ENCODE measurements around the gene PFDN5.

Gene PFDN5

DNA sequence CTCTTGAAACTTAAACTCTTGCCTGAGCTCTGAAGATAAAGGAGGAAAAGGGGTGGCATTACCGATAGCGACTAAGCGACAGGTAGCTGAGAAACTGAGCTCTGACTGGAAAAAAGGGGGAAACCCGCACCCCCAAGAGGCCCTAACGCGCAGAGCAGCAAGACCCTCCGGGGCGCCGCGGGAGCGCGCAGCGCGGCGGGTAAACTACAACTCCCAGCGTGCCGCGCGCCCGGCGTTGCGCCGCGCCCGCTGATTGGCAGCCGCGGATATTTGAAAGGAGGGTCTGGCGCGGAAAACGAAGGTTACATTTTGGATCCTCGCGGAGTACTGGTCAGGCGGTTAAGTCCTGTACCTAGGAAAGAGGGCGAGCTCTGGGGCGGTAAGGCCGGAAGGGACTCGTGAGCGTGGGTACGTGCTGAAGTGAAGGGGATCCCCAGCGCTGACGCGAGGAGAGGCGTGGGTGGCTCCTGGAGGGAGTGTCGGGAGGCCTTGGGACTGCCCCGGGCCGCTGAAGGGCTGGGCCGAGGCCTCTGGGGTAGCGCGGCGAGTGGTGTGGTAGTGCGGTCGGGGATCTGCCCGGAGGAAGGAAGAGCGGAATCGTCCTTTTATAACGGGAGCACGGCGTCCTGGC is 27.2 kb upstream of the PFDN5 start, which contains the start of gene ESPL1:
ESPL1 (plus strand) TSS at position 301 of the 631 bp plus-strand sequence. CDS start 468 bp downstream, outside the sequence.
- H3K4me1 ChIP-seq (ENCODE audit: control insufficient read depth, insufficient read depth, low read length): peaks cover 2% of the 10 kb centered on the region
- H3K27ac ChIP-seq (ENCODE audit: low read depth, low read length): no peak within 1 kb of the TSS
- H3K9ac ChIP-seq (ENCODE audit: low read length): no peak within 1 kb of the TSS
- H3K36me3 ChIP-seq (ENCODE audit: control insufficient read depth, insufficient read depth, low read length): no peaks in the 10 kb centered on the region
- H3K4me3 ChIP-seq (ENCODE audit: low read length): peak within 1 kb of the TSS; percentile 95
- no peaks in the 10 kb centered on the region for H3K27me3 ChIP-seq (ENCODE audit: control insufficient read depth, insufficient read depth, low read length)

DNA sequence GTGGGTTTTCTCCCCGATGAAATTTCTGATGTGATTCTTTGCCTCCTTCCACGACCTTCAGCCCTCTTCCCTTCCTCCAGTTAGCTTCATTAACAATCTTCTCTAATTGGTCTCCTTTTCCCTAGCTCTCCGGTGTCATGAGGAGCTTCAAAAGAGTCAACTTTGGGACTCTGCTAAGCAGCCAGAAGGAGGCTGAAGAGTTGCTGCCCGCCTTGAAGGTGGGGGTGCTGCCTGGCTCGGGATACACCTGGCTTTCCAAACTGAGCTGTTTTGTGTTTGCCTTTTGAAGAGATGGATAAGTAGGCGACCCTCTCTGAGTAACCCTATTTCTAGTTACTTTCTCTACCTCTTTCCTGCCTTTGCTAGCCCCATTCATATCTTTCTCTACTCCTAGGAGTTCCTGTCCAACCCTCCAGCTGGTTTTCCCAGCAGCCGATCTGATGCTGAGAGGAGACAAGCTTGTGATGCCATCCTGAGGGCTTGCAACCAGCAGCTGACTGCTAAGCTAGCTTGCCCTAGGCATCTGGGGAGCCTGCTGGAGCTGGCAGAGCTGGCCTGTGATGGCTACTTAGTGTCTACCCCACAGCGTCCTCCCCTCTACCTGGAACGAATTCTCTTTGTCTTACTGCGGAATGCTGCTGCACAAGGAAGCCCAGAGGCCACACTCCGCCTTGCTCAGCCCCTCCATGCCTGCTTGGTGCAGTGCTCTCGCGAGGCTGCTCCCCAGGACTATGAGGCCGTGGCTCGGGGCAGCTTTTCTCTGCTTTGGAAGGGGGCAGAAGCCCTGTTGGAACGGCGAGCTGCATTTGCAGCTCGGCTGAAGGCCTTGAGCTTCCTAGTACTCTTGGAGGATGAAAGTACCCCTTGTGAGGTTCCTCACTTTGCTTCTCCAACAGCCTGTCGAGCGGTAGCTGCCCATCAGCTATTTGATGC is 26.4 kb upstream of the PFDN5 start:
- Histone ChIP-seq H3K27ac (ENCODE audit: low read depth, low read length) (no peak overlapping the region), H3K9ac (ENCODE audit: low read length) (no peak overlapping the region), H3K4me1 (ENCODE audit: control insufficient read depth, insufficient read depth, low read length) (peaks cover 2% of the 10 kb centered on the region)

DNA sequence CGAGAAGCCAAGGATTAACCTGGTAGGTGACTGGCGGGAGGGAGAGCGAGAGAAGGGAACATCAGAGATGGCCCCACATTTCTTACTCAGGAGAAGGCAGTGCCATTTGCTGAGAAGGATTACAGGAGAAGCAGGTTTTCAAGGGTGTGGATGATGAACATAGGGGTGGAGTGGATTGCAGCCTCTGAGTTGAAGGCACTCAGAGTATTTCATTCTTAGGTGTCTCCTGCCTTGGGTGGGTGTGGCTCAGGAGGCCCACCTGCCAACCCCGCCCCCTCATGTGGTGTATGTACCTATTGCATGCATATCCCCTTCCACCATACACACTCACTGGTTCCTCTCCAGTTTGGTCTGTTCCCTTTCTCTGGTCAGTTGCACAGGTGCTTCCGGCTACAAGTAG is 20.9 kb upstream of the PFDN5 start:
- H3K27me3 ChIP-seq (ENCODE audit: control insufficient read depth, insufficient read depth, low read length): no peaks in the 10 kb centered on the region
- no peak overlapping the region for H3K4me3 ChIP-seq (ENCODE audit: low read length)
- H3K27ac ChIP-seq (ENCODE audit: low read depth, low read length): no peak overlapping the region
- H3K36me3 ChIP-seq (ENCODE audit: control insufficient read depth, insufficient read depth, low read length): no peaks in the 10 kb centered on the region
- H3K4me1 ChIP-seq (ENCODE audit: control insufficient read depth, insufficient read depth, low read length): no peaks in the 10 kb centered on the region
- no peak overlapping the region for H3K9ac ChIP-seq (ENCODE audit: low read length)

More for the DNA sequence above, 26.4 kb upstream of the PFDN5 start:
- H3K36me3 ChIP-seq (ENCODE audit: control insufficient read depth, insufficient read depth, low read length): no peaks in the 10 kb centered on the region
- H3K4me3 ChIP-seq (ENCODE audit: low read length): peak overlapping the region; percentile 95
- H3K27me3 ChIP-seq (ENCODE audit: control insufficient read depth, insufficient read depth, low read length): no peaks in the 10 kb centered on the region

DNA sequence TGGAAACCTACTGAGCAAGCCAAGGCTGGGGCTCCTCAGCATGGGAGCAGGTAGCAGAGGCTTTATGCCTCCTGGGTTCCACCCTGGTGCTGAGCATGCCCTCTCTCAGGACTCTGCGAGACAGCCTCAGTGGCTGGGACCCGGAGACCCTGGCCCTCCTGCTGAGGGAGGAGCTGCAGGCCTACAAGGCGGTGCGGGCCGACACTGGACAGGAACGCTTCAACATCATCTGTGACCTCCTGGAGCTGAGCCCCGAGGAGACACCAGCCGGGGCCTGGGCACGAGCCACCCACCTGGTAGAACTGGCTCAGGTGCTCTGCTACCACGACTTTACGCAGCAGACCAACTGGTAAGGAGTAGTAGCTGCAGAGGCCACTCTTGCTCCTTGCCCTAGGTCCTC is 18.8 kb upstream of the PFDN5 start:
- H3K27me3 ChIP-seq (ENCODE audit: control insufficient read depth, insufficient read depth, low read length): no peaks in the 10 kb centered on the region
- no peak overlapping the region for H3K27ac ChIP-seq (ENCODE audit: low read depth, low read length)
- H3K4me3 ChIP-seq (ENCODE audit: low read length): no peak overlapping the region

DNA sequence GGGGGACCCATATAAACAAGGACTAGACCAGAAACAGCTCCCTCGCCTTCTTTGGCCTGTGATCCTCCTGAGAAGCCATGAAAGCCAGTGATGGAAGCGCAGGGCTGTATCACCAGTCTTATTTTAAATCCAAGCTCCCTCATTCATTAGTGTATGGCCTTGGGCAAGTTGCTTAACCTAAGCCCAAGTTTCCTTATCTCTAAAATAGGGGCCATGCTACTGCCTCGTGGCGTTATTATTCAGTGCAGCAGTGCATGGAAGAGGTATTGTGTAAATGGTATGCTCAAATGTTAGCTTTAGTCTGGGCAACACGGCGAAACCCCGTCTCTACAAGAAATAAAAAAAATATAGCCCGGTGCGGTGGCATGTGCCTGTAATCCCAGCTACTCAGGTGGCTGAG is 17.4 kb upstream of the PFDN5 start:
- Histone ChIP-seq H3K4me3 (ENCODE audit: low read length) (no peak overlapping the region), H3K4me1 (ENCODE audit: control insufficient read depth, insufficient read depth, low read length) (no peaks in the 10 kb centered on the region), H3K27ac (ENCODE audit: low read depth, low read length) (no peak overlapping the region), H3K27me3 (ENCODE audit: control insufficient read depth, insufficient read depth, low read length) (no peaks in the 10 kb centered on the region), H3K9ac (ENCODE audit: low read length) (no peak overlapping the region), H3K36me3 (ENCODE audit: control insufficient read depth, insufficient read depth, low read length) (no peaks in the 10 kb centered on the region)

More for the DNA sequence above, 18.8 kb upstream of the PFDN5 start:
- Histone ChIP-seq H3K9ac (ENCODE audit: low read length) (no peak overlapping the region), H3K4me1 (ENCODE audit: control insufficient read depth, insufficient read depth, low read length) (no peaks in the 10 kb centered on the region), H3K36me3 (ENCODE audit: control insufficient read depth, insufficient read depth, low read length) (no peaks in the 10 kb centered on the region)

DNA sequence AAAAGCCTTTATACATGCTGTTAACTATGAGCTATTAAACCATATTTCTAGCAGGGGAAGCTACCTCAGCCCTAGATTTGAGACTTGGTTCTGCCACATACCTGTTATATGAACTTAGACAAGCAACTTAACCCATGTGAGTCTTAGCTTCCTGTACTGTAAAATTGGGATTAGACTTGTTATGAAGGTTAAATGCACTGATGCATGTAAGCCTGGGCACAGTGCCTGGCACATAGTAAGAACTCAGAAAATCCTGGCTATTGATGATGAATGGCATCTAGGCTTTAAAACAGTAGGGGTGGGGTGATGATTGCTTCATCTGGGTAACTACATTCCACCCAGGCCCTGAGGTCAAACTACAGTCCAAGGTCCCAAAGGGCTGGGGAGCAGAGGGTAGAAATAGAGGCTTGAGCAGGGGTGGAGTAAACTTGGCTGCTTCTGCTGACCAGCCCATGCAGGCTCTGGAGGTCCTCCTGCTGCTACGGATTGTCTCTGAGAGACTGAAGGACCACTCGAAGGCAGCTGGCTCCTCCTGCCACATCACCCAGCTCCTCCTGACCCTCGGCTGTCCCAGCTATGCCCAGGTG is 16.0 kb upstream of the PFDN5 start:
- Histone ChIP-seq H3K27ac (ENCODE audit: low read depth, low read length) (no peak overlapping the region), H3K27me3 (ENCODE audit: control insufficient read depth, insufficient read depth, low read length) (no peaks in the 10 kb centered on the region), H3K4me3 (ENCODE audit: low read length) (no peak overlapping the region), H3K36me3 (ENCODE audit: control insufficient read depth, insufficient read depth, low read length) (no peaks in the 10 kb centered on the region), H3K4me1 (ENCODE audit: control insufficient read depth, insufficient read depth, low read length) (no peaks in the 10 kb centered on the region), H3K9ac (ENCODE audit: low read length) (no peak overlapping the region)

DNA sequence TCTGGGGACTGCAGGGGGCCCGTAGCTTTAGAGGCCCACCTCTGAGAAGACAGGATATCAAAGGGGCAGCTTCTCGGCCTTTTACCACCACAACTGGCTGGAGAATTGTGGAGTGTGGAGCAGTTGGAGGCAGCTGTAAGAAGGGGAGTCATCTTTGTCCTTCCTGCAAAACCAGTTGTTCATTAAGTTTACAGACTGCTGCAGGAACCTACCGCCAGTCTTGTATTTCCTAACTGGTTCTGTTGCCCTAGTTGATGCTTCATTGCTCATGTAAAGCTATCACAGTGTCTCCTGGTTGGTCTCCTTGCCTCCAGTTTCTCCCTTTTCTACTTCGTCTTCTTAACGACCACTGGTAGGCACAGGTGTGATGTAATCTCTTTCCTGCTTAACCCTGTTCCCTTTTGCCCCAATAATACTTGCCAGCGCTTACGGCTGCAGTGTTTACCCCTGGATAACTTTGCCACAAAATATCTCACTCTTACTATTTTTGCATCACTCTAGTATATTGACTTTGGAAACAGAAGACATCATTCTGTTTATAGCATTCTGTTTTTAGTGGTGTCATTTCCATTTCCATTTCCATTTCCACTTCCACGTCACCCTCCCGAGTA is 15.3 kb upstream of the PFDN5 start:
- Histone ChIP-seq H3K4me3 (ENCODE audit: low read length) (no peak overlapping the region), H3K4me1 (ENCODE audit: control insufficient read depth, insufficient read depth, low read length) (no peaks in the 10 kb centered on the region), H3K27ac (ENCODE audit: low read depth, low read length) (no peak overlapping the region), H3K9ac (ENCODE audit: low read length) (no peak overlapping the region), H3K36me3 (ENCODE audit: control insufficient read depth, insufficient read depth, low read length) (no peaks in the 10 kb centered on the region), H3K27me3 (ENCODE audit: control insufficient read depth, insufficient read depth, low read length) (no peaks in the 10 kb centered on the region)

DNA sequence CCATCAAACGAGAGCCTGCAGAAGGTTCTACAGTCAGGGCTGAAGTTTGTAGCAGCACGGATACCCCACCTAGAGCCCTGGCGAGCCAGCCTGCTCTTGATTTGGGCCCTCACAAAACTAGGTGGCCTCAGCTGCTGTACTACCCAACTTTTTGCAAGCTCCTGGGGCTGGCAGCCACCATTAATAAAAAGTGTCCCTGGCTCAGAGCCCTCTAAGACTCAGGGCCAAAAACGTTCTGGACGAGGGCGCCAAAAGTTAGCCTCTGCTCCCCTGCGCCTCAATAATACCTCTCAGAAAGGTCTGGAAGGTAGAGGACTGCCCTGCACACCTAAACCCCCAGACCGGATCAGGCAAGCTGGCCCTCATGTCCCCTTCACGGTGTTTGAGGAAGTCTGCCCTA is 8.9 kb upstream of the PFDN5 start:
- H3K4me1 ChIP-seq (ENCODE audit: control insufficient read depth, insufficient read depth, low read length): no peaks in the 10 kb centered on the region
- no peaks in the 10 kb centered on the region for H3K27me3 ChIP-seq (ENCODE audit: control insufficient read depth, insufficient read depth, low read length)
- H3K4me3 ChIP-seq (ENCODE audit: low read length): no peak overlapping the region
- no peaks in the 10 kb centered on the region for H3K36me3 ChIP-seq (ENCODE audit: control insufficient read depth, insufficient read depth, low read length)
- H3K27ac ChIP-seq (ENCODE audit: low read depth, low read length): no peak overlapping the region
- H3K9ac ChIP-seq (ENCODE audit: low read length): no peak overlapping the region

DNA sequence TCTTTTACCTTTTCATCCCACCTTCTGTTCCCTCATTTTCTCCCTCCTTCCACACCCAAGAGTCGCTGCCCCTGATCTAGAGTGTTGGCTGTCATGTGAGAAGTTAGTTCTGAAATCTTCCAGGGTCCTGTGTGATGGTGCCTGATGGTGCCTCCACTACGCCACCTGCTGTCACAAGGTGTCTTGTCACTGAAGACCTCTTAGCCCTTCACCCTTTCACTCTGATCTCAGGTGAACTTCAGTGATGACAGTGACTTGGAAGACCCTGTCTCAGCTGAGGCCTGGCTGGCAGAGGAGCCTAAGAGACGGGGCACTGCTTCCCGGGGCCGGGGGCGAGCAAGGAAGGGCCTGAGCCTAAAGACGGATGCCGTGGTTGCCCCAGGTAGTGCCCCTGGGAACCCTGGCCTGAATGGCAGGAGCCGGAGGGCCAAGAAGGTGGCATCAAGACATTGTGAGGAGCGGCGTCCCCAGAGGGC is 7.6 kb upstream of the PFDN5 start:
- Histone ChIP-seq H3K9ac (ENCODE audit: low read length) (no peak overlapping the region), H3K4me3 (ENCODE audit: low read length) (no peak overlapping the region), H3K36me3 (ENCODE audit: control insufficient read depth, insufficient read depth, low read length) (no peaks in the 10 kb centered on the region), H3K27me3 (ENCODE audit: control insufficient read depth, insufficient read depth, low read length) (no peaks in the 10 kb centered on the region), H3K4me1 (ENCODE audit: control insufficient read depth, insufficient read depth, low read length) (no peaks in the 10 kb centered on the region), H3K27ac (ENCODE audit: low read depth, low read length) (no peak overlapping the region)

DNA sequence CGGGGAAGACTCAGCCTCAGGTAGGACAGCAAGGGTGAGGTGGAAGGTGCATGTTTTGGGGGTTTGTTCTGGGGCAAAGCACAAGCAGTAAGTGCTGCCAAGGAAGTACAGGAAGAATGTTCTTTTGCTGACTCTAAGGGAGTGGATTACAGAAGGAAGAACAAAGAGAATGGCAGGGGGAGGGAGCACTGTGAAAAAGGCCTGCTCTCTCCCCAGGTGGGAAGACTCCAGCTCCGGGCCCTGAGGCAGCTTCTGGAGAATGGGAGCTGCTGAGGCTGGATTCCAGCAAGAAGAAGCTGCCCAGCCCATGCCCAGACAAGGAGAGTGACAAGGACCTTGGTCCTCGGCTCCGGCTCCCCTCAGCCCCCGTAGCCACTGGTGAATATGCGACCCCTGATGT is 7.0 kb upstream of the PFDN5 start:
- H3K27me3 ChIP-seq (ENCODE audit: control insufficient read depth, insufficient read depth, low read length): no peaks in the 10 kb centered on the region
- H3K9ac ChIP-seq (ENCODE audit: low read length): no peak overlapping the region
- no peak overlapping the region for H3K27ac ChIP-seq (ENCODE audit: low read depth, low read length)
- H3K4me1 ChIP-seq (ENCODE audit: control insufficient read depth, insufficient read depth, low read length): no peaks in the 10 kb centered on the region
- H3K36me3 ChIP-seq (ENCODE audit: control insufficient read depth, insufficient read depth, low read length): no peaks in the 10 kb centered on the region
- H3K4me3 ChIP-seq (ENCODE audit: low read length): no peak overlapping the region

DNA sequence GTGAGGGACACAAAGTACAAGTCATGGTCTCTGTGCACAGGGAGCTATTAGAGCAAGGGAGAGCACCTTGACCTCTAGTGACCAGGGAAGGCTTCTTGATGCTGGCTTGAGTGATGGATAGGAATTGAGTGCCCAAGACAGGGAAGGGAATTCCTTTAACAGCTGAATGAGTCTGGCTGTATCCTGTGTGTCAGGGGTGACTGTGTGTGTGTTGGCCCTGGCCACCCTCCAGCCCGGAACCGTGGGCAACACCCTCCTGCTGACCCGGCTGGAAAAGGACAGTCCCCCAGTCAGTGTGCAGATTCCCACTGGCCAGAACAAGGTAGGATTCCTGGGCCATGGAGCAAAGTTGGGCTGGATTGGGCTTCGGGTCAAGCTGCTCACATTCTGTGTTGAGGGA is 5.5 kb upstream of the PFDN5 start:
- no peaks in the 10 kb centered on the region for H3K27me3 ChIP-seq (ENCODE audit: control insufficient read depth, insufficient read depth, low read length)
- no peaks in the 10 kb centered on the region for H3K36me3 ChIP-seq (ENCODE audit: control insufficient read depth, insufficient read depth, low read length)
- no peak overlapping the region for H3K27ac ChIP-seq (ENCODE audit: low read depth, low read length)
- H3K4me1 ChIP-seq (ENCODE audit: control insufficient read depth, insufficient read depth, low read length): peaks cover 3% of the 10 kb centered on the region
- no peak overlapping the region for H3K9ac ChIP-seq (ENCODE audit: low read length)
- H3K4me3 ChIP-seq (ENCODE audit: low read length): no peak overlapping the region

DNA sequence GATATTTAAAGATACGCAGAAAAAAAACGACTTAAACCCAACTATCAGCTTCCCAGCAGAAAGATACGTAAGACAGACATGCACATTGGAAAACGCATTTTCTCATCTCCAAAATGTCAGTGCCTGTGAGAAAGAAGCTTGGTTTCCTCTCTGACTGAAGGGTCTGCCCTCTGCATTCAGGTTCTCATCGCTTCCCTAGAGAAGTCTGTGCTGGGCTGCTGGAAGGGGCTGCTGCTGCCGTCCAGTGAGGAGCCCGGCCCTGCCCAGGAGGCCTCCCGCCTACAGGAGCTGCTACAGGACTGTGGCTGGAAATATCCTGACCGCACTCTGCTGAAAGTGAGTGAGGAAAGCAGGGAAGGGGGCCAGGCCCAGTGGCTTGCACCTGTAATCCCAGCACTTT is 4.7 kb upstream of the PFDN5 start:
- Histone ChIP-seq H3K36me3 (ENCODE audit: control insufficient read depth, insufficient read depth, low read length) (no peaks in the 10 kb centered on the region), H3K9ac (ENCODE audit: low read length) (no peak overlapping the region), H3K4me1 (ENCODE audit: control insufficient read depth, insufficient read depth, low read length) (peaks cover 3% of the 10 kb centered on the region), H3K27me3 (ENCODE audit: control insufficient read depth, insufficient read depth, low read length) (no peaks in the 10 kb centered on the region), H3K27ac (ENCODE audit: low read depth, low read length) (no peak overlapping the region), H3K4me3 (ENCODE audit: low read length) (no peak overlapping the region)
